RWPE2 (cell line): Measurements from ENCODE around the gene NPAS4.

Experiments
- ATAC-seq: fragments of 200-7000 bp; cut with Tn5 transposase; 3 replicates; pipeline ENCODE4 v1.9.1; 2021; ENCODE audit warnings: low read depth
- DNase-seq: peaks from one replicate; pipeline ENCODE4 v3.0.0-alpha.2; 2020; ENCODE audit warnings: low spot score
- H3K27ac ChIP-seq: fragments of 450-650 bp; 2 replicates; pipeline ENCODE4 v1.5.1; 2017; ENCODE audit warnings: mild to moderate bottlenecking; ENCODE audit not compliant: poor library complexity, severe bottlenecking
- H3K27me3 ChIP-seq: fragments of 250-450 bp; sonication (Bioruptor Pico); 2 replicates; pipeline ENCODE4 v1.5.1; 2021; ENCODE audit warnings: mild to moderate bottlenecking, moderate library complexity; ENCODE audit not compliant: insufficient read depth, poor library complexity, severe bottlenecking
- H3K36me3 ChIP-seq: fragments of 250-450 bp; sonication (Bioruptor Pico); 2 replicates; pipeline ENCODE4 v1.5.1; 2020; ENCODE audit warnings: low read depth, mild to moderate bottlenecking, moderate library complexity
- H3K4me1 ChIP-seq: fragments of 250-450 bp; sonication (Bioruptor Pico); 2 replicates; pipeline ENCODE4 v1.5.1; 2021; ENCODE audit warnings: mild to moderate bottlenecking, moderate library complexity; ENCODE audit not compliant: insufficient read depth, poor library complexity, severe bottlenecking
- H3K4me3 ChIP-seq: fragments of 250-450 bp; sonication (Bioruptor Pico); 2 replicates; pipeline ENCODE4 v1.5.1; 2021; ENCODE audit warnings: mild to moderate bottlenecking, moderate library complexity; ENCODE audit not compliant: severe bottlenecking
- H3K9me3 ChIP-seq: fragments of 250-450 bp; sonication (Bioruptor Pico); 2 replicates; pipeline ENCODE4 v1.5.1; 2021; ENCODE audit warnings: mild to moderate bottlenecking, moderate library complexity; ENCODE audit not compliant: severe bottlenecking
- CTCF ChIP-seq: fragments of 450-650 bp; IDR thresholded peaks from one replicate; pipeline ENCODE4 v1.5.1; 2017; ENCODE audit warnings: mild to moderate bottlenecking, moderate library complexity; ENCODE audit not compliant: poor library complexity, severe bottlenecking

NPAS4 gene

GRCh38 chr11:66467756-66468155, 46.9 kb downstream of the NPAS4 start:
- Histone ChIP-seq H3K27me3 (no peaks in the 10 kb centered on the region), H3K36me3 (peaks cover 11% of the 10 kb centered on the region), H3K4me3 (peak overlapping the region; percentile 85), H3K4me1 (no peaks in the 10 kb centered on the region), H3K27ac (no peak overlapping the region), H3K9me3 (no peaks in the 10 kb centered on the region)
- no peak for TF ChIP-seq CTCF
- DNase-seq, result no peak
- ATAC-seq, result no peak

GRCh38 chr11:66468691-66469090, 47.9 kb downstream of the NPAS4 start:
- Histone ChIP-seq H3K36me3 (peaks cover 20% of the 10 kb centered on the region), H3K4me1 (no peaks in the 10 kb centered on the region), H3K9me3 (no peaks in the 10 kb centered on the region), H3K27ac (no peak overlapping the region), H3K4me3 (no peak overlapping the region), H3K27me3 (no peaks in the 10 kb centered on the region)
- no peak for TF ChIP-seq CTCF
- DNase-seq (no peak), ATAC-seq (no peak)

GRCh38 chr11:66469441-66469840, 48.6 kb downstream of the NPAS4 start:
- Histone ChIP-seq H3K4me1 (no peaks in the 10 kb centered on the region), H3K27ac (no peak overlapping the region), H3K9me3 (no peaks in the 10 kb centered on the region), H3K27me3 (no peaks in the 10 kb centered on the region), H3K4me3 (no peak overlapping the region), H3K36me3 (peaks cover 20% of the 10 kb centered on the region)
- TF ChIP-seq CTCF, result no peak
- no peak for DNase-seq
- ATAC-seq, result no peak

- H3K36me3 ChIP-seq, result peaks cover 20% of the 10 kb centered on the region
These were observed 49.2 kb downstream of the NPAS4 start for GRCh38 chr11:66470015-66470414.

GRCh38 chr11:66471142-66471541, 50.3 kb downstream of the NPAS4 start:
- Histone ChIP-seq H3K27ac (no peak overlapping the region), H3K36me3 (peaks cover 20% of the 10 kb centered on the region), H3K4me1 (no peaks in the 10 kb centered on the region), H3K4me3 (no peak overlapping the region), H3K27me3 (no peaks in the 10 kb centered on the region), H3K9me3 (no peaks in the 10 kb centered on the region)
- no peak for TF ChIP-seq CTCF
- no peak for DNase-seq
- no peak for ATAC-seq

More at GRCh38 chr11:66470015-66470414, 49.2 kb downstream of the NPAS4 start:
- DNase-seq (no peak), ATAC-seq (no peak)
- Histone ChIP-seq H3K9me3 (no peaks in the 10 kb centered on the region), H3K4me3 (no peak overlapping the region), H3K4me1 (no peaks in the 10 kb centered on the region), H3K27me3 (no peaks in the 10 kb centered on the region), H3K27ac (no peak overlapping the region)
- TF ChIP-seq CTCF, result no peak
